Nephron (organoid): ENCODE results near the gene LDAF1.
"Not testable (repeated sequence)": the region's sequence is repeated elsewhere in the genome, so short reads cannot be mapped to it uniquely, and the experiment has no call there.

Experiments
- H3K27ac Mint-ChIP-seq, 3 experiments: 2 replicates each; pipeline ENCODE4 v1.8.0; 2020; ENCODE audit warnings: mixed read lengths in 3 of 3, mild to moderate bottlenecking in 2 of 3, moderate library complexity in 1 of 3
- H3K27me3 Mint-ChIP-seq: 2 replicates; pipeline ENCODE4 v1.8.0; 2021; ENCODE audit warnings: low read depth, mild to moderate bottlenecking, moderate library complexity, mixed read lengths
- H3K36me3 Mint-ChIP-seq: 2 replicates; pipeline ENCODE4 v1.8.0; 2020; ENCODE audit warnings: low read depth, mixed read lengths
- H3K4me1 Mint-ChIP-seq: 2 replicates; pipeline ENCODE4 v1.8.0; 2020; ENCODE audit warnings: mixed read lengths
- H3K4me3 Mint-ChIP-seq, 3 experiments: 2 replicates each; pipeline ENCODE4 v1.8.0; 2020; ENCODE audit warnings: mild to moderate bottlenecking in 3 of 3, mixed read lengths in 3 of 3, moderate library complexity in 2 of 3
- H3K9me3 Mint-ChIP-seq: 2 replicates; pipeline ENCODE4 v1.8.0; 2020; ENCODE audit warnings: mixed read lengths
- CTCF ChIP-seq, 3 experiments: fragments of 200-600 bp; sonication (generic); IDR thresholded peaks; one replicate each; pipeline ENCODE4 v1.5.0; 2021; ENCODE audit warnings: antibody characterized with exemption in 3 of 3; ENCODE audit not compliant: unreplicated experiment in 3 of 3

The LDAF1 gene

GRCh38 chr16:21156011-21156410, 2.5 kb upstream of the LDAF1 start:
- H3K4me1 Mint-ChIP-seq: peaks cover 25% of the 10 kb centered on the region
- H3K27me3 Mint-ChIP-seq: peaks cover 12% of the 10 kb centered on the region
- H3K36me3 Mint-ChIP-seq, H3K27ac Mint-ChIP-seq, H3K4me3 Mint-ChIP-seq, H3K9me3 Mint-ChIP-seq: not testable (repeated sequence)

- TF ChIP-seq CTCF (IDR thresholded peaks at IDR 0.05; ENCODE audit: unreplicated experiment in 3 of 3): peak; percentile 51 to 64 (median 62)
- H3K4me1 Mint-ChIP-seq: peaks cover 30% of the 10 kb centered on the region
- no peak overlapping the region for H3K27ac Mint-ChIP-seq
- H3K36me3 Mint-ChIP-seq: peaks cover 10% of the 10 kb centered on the region
- no peaks in the 10 kb centered on the region for H3K9me3 Mint-ChIP-seq
- peak overlapping the region; percentile 51 to 77 (median 74) for H3K4me3 Mint-ChIP-seq
- H3K27me3 Mint-ChIP-seq: peaks cover 12% of the 10 kb centered on the region
Measured at GRCh38 chr16:21156767-21157467, 1.6 kb upstream of the LDAF1 start.

- no peak overlapping the region for H3K27ac Mint-ChIP-seq
- peaks cover 13% of the 10 kb centered on the region for H3K36me3 Mint-ChIP-seq
- peak overlapping the region; percentile 91 to 94 (median 93) for H3K4me3 Mint-ChIP-seq
- peaks cover 12% of the 10 kb centered on the region for H3K27me3 Mint-ChIP-seq
- H3K4me1 Mint-ChIP-seq: peaks cover 36% of the 10 kb centered on the region
- no peaks in the 10 kb centered on the region for H3K9me3 Mint-ChIP-seq
- TF ChIP-seq CTCF (IDR thresholded peaks at IDR 0.05; ENCODE audit: unreplicated experiment in 3 of 3): no peak
Measured at GRCh38 chr16:21157632-21158031, 842 bp upstream of the LDAF1 start.

GRCh38 chr16:21159281-21159951, 942 bp downstream of the LDAF1 start:
- H3K36me3 Mint-ChIP-seq: peaks cover 25% of the 10 kb centered on the region
- no peaks in the 10 kb centered on the region for H3K9me3 Mint-ChIP-seq
- no peak for TF ChIP-seq CTCF (IDR thresholded peaks at IDR 0.05; ENCODE audit: unreplicated experiment in 3 of 3)
- peaks cover 42% of the 10 kb centered on the region for H3K4me1 Mint-ChIP-seq
- H3K27me3 Mint-ChIP-seq: peaks cover 12% of the 10 kb centered on the region
- H3K4me3 Mint-ChIP-seq: peak overlapping the region; percentile 91 to 94 (median 93)
- peak overlapping the region in 1 of 3 experiments; percentile 40 for H3K27ac Mint-ChIP-seq

GRCh38 chr16:21160276-21160675, 1.8 kb downstream of the LDAF1 start:
- H3K4me3 Mint-ChIP-seq: no peak overlapping the region
- peaks cover 32% of the 10 kb centered on the region for H3K36me3 Mint-ChIP-seq
- H3K27ac Mint-ChIP-seq: no peak overlapping the region
- peaks cover 18% of the 10 kb centered on the region for H3K27me3 Mint-ChIP-seq
- H3K4me1 Mint-ChIP-seq: peaks cover 42% of the 10 kb centered on the region
- no peak for TF ChIP-seq CTCF (IDR thresholded peaks at IDR 0.05; ENCODE audit: unreplicated experiment in 3 of 3)
- H3K9me3 Mint-ChIP-seq: no peaks in the 10 kb centered on the region

- peaks cover 42% of the 10 kb centered on the region for H3K4me1 Mint-ChIP-seq
- H3K4me3 Mint-ChIP-seq: peak overlapping the region in 1 of 3 experiments; percentile 9
- H3K9me3 Mint-ChIP-seq: no peaks in the 10 kb centered on the region
- H3K27me3 Mint-ChIP-seq: peaks cover 18% of the 10 kb centered on the region
- no peak overlapping the region for H3K27ac Mint-ChIP-seq
- H3K36me3 Mint-ChIP-seq: peaks cover 36% of the 10 kb centered on the region
- no peak for TF ChIP-seq CTCF (IDR thresholded peaks at IDR 0.05; ENCODE audit: unreplicated experiment in 3 of 3)
Measured at GRCh38 chr16:21161211-21161610, 2.7 kb downstream of the LDAF1 start.
